HG03565 (cell line): ENCODE results near the gene LCE3C.
"Not testable (repeated sequence)": the region's sequence is repeated elsewhere in the genome, so short reads cannot be mapped to it uniquely, and the experiment has no call there.

Experiments used
- ATAC-seq: cut with Tn5 transposase; IDR thresholded peaks from one replicate; pipeline ENCODE4 v1.9.1; 2021; ENCODE audit warnings: mild to moderate bottlenecking, moderate library complexity; ENCODE audit not compliant: unreplicated experiment

The LCE3C gene, protein sequence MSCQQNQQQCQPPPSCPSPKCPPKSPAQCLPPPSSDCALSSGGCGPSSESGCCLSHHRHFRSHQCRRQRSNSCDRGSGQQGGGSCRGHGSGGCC

DNA sequence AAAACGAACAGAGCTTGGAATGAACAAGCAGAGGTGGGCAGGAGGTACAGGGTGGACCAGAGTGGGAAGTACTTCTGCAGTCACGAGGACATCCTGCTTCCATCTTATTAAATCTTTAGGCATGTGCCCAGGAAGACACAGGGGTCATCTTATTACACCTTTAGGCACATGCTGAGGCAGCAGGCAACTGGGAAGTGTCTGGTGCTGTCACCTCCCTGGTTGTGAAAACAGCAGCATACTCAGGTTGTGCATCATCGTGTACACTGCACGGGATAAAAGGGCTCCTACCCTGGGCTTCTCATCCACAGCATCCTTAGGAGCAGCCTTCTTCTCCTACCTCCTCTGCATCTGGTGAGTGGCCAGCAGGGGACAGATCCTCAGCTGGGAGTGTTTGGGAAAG is at the start of gene LCE3C:
TSS of gene LCE3C (plus strand) at position 301 of the 400 bp plus-strand sequence. CDS start 498 bp downstream, outside the sequence.
- no peak for ATAC-seq

DNA sequence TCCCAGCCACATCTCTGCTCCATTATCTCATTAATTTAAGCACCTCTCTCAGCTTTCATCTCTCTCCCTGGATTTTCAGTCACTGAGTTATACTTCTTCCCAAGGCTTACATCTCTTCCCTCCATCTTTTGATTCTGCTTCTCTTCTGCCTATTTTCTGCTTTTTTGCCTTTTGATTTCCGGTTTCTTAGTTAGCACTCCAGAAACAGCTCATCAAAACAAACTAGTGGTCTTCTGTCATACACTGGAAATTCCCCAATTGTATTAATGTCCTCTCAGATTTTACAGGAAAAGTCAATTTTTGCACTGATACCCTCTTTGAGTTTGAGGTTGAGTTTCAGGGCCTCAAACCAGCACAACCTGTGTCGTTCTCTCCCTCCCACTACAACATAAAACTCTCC is 34.9 kb upstream of the LCE3C start:
- ATAC-seq: no peak

DNA sequence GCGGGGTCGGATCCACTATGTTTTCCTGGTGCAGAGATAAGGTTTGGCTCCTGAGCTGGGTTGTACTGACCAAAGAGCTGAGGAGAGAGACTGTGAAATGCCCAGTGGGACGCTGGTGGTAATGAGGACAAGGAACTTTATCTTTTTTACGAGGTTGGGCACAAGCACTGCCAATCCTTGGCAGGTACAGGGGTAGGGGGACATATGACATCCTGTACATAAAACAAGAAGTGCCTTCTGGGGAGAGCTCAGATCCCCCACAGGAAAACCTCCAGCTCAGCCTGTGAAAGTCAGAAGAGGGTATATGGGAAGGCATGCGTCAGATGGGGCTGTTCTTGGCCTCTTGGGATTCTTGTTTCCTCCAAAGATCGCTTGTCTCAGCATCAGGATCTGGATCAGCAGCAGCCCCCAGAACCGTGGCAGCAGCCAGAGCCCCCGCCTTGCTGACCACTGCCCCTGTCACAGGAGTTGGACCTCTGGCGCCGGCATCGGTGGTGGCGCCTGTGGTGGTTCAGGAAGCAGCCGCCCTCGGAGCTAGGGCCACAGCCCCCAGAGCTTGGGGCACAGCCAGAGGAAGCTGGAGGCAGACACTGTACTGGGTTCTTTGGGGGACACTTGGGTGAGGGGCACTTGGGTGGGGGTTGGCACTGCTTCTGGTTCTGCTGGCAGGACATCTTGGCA is 34.4 kb upstream of the LCE3C start:
- no peak for ATAC-seq

DNA sequence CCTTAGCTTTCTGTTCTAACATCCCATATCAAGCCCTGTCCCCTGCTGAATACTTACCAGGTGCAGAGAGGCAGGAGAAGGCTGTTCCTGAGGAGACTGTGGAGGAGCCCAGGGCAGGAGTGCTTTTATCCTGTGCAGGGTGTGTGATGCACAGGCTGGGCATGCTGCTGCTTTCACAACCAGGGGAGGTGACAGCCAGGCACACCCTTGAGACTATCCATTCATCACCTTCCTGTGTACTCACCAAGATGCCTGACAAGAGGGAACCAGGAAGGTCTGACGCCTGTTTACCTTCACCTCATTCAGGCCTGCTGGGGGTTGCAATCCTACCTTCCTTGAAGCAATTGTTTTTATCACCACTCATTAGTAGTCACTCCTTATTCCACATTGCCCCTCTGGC is 33.4 kb upstream of the LCE3C start, which contains the start of gene LCE3E:
TSS of gene LCE3E (minus strand) at position 100 of the 400 bp plus-strand sequence. CDS start 572 bp downstream, outside the sequence.
- no peak for ATAC-seq

DNA sequence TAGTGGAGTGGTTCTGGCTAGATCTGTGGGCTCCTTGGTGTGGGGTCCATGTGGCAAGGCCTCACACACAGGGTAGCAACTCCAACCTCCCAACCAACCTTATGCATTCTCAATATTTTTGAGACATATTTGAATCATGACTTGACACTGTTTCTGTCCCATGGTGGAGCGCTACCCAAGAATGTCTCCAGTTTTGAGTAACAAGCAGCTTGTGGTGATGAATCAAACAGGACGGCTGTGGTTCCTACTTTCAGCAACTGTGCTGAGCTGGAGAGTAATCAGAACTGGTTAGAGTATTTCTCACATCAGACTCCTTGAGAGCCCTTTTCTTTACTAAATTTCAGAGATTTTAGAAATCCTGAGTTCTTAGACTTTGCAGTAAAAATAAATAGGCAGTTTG is 22.9 kb upstream of the LCE3C start:
- ATAC-seq: peak; percentile 70

DNA sequence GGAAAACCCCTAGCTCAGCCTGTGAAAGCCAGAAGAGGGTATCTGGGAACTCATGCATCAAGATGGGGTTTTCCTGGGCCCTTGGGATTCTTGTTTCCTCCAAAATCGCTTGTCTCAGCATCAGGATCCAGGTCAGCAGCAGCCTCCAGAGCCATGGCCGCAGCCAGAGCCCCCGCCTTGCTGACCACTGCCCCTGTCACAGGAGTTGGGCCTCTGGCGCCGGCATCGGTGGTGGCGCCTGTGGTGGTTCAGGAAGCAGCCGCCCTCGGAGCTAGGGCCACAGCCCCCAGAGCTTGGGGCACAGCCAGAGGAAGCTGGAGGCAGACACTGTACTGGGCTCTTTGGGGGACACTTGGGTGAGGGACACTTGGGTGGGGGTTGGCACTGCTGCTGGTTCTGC is 20.5 kb upstream of the LCE3C start:
- ATAC-seq: not testable (repeated sequence)

DNA sequence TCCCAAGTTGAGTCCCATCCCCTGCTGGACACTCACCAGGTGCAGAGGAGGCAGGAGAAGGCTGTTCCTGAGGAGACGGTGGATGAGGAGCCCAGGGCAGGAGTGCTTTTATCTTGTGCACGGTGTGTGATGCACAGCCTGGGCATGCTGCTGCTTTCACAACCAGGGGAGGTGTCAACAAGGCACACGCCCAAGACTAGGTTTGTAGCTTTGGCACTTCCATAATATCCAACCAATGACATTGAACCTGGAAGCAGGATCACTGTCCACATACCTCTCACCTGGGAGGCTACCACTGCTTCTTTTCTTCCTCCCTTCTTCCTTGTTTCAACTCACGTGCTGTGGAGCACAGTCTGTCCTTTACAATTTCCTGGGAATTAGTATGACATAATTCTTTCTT is 19.6 kb upstream of the LCE3C start, which contains the start of gene LCE3D:
TSS of gene LCE3D (minus strand) at position 84 of the 400 bp plus-strand sequence. CDS start 580 bp downstream, outside the sequence.
- ATAC-seq: no peak

DNA sequence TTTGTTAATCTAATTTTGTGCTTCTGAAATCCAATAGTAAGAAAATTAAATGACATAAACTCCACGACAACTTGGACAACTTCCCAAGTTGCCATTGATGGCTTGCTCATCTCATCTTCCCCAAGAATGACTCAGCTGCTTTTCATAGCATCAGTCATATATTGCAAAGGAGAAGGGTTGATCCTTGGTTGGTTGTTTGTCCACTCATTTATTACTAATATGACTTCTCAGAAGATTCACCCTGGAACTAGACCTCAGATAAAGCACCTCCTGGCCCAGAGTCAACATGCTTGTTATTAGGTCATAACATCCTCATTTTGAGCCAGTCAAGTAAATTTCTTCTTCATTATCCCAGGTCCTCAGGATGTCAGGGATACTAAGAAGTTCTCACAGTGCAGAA is 17.4 kb upstream of the LCE3C start:
- no peak for ATAC-seq

DNA sequence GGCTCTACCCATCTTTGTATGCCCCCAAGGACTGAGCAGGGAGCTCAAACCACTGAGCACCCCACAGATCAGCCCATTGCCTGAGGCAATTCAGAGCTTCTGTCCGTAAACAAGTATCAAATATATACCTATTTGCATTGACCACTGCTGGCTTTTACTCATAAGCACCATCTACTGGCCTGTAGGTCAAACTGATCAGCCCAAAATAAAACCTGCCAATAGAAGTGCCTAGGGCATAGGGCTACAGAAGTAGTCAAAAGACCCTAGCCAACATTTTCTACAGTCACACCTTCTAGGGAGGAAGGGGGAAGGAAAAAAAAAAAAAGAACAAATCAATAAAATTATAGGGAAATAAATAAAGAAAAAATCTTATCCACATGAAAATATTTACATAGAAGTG is 14.4 kb upstream of the LCE3C start:
- no peak for ATAC-seq

DNA sequence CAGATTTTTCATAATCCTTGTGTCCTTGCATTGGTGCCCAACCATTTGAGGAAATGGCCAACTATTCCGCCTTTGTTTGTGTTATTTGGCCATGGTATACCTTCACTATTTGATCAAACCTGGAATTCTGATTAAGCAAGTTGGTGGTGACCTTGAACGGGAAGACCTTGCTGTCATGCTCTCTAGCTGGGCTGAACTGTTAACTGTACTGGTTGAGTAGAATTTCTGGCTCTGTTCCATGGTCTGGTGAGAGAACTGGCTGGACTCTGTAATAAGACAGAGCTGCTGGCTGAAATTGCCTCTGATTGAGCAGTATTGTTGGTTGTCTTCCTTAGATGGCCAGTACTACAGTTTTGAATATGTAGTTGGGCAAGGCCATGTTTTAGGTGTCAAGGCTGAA is 3.0 kb upstream of the LCE3C start:
- ATAC-seq: no peak

DNA sequence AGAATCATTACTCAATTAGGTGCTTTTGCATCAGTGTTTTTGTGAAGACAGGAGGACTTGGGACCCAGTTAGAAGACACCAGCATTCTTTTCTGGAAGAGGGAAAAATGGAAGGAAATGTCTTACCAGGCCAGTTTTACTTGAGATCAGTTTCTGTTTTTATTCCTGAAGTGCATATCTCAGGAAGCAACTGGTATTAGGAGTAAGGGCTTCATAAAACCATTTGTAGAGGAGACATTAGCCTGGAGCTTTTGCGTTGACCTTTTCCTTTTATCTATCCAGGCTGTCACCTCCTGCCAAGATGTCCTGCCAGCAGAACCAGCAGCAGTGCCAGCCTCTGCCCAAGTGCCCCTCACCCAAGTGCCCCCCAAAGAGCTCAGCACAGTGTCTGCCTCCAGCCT is 13.5 kb downstream of the LCE3C start, which contains the start of gene LCE3B:
TSS of gene LCE3B (plus strand) at position 301 of the 400 bp plus-strand sequence. CDS start at position 301, 0 bp downstream.
- no peak for ATAC-seq

DNA sequence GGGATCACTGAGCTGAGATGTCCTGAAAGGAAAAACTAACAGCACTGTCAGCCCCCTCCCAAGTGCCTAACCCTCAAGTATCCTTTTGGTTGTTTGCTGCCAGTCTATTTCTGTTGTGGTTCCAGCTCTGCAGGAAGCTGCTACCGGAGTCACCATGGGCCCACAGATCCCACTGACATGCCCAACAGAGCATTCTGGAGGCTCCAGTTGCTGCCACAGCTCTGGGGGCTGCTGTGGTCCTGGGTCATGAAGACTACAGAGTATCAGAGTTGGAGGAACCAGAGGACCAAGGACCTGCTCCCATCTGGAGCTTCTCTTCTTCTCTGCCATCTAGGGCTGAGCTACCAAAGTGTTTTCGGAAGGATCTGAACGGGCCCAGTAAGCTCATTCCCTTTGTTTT is 22.0 kb downstream of the LCE3C start:
- ATAC-seq: no peak

DNA sequence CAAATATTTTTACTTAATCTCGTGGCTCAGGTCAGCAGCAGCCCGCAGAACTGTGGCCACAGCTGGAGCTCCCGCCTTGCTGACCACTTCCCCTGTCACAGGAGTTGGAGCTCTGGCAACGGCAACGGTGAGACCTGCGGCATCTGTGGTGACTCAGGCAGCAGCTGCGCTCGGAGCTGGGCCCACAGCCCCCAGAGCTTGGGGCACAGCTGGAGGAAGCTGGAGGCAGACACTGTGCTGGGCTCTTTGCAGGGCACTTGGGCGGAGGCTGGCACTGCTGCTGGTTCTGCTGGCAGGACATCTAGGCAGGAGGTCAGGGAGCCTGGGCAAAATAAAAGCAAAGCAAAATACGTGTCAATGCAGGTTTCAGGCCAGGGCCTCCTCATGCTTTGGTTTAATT is 22.8 kb downstream of the LCE3C start, which contains the start of gene LCE3A:
TSS of gene LCE3A (minus strand) at position 301 of the 400 bp plus-strand sequence. CDS start at position 301, 0 bp downstream.
- ATAC-seq: no peak

DNA sequence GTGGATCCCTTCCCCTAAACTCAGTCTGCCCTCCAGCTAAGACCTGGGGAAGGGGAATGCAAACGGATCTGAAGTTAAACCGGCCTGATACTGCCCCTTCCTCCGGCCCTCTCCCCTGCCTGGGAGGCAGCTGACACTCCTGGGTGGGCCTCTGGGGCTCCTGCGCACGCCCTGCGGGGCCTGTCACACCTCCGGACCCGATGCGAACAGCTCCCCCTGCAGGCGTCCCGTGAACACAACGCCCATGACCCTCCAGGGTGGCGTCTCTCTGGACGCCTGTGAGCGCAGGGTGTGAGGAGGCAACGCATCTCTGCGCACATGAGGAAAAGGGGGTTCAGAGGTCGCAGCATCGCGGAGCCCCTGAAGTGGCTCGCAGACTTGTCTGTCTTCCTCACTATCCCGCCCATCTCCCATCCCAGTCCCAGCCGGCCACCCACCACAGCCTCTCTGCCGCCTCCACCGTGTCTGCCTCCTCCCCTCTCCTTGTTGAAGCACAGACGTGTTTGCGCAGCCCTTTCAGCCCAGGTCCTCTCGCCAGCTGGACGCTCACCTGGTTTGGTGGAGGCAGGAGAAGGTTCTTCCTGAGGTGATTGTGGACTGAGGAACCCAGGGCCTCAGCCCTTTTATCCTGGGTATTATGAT is 23.3 kb downstream of the LCE3C start:
- no peak for ATAC-seq

DNA sequence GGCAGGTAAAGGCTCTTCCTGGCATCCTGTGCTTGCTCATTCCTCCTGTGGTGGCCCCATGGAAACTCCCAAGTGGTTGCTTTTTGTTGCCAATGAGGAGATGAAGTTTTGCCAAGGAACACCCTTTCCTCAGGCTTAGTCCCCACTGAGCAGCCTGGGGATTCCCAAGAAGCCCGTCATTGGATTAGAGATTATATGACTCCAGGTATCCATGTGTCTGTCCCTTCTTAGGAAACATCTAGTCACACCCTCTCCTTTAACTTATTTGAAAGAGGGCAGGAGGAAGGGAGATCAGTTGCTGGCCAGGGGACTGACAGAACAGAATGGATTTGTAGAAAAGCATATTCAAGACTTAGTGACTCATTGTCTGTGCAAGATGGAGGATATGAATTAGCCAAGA is 26.7 kb downstream of the LCE3C start:
- no peak for ATAC-seq

DNA sequence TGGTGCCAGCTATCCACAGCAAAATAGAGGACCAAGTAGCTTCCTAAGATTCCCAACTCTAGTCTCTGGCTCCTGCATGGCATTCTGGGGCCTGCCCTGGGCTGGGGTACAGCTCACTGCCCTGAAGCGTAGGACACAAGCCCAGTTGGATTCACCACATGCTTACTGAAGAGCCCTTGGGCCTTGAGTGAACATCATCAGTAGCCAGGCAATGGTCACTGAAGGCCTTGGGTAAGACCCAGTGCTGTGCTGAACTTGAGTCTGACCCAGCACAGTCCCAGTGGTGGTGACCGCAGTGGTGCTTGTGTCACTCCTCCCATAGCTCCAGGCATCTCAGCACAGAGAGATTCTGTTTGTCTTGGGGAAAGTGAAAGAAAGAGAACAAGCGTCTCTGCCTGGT is 30.6 kb downstream of the LCE3C start:
- no peak for ATAC-seq

DNA sequence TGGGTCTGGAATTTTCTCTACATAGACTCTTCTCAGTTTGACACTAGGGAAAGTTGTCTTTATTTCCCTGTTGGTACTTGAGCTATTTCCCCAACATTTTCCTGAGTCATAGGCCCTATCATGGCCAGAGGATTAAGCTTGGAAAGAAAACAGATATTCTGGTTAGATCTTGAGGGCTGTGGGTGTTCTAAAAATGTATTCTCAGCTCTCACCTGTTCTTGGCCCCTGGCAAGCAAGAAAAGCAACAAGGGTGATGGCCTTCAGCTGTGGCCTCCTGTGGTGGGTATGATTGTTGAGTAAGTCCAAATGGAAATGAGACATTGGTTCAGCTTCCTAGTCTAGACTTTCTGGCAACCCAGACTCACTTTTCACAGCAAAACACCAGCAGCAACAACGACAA is 40.3 kb downstream of the LCE3C start:
- ATAC-seq: no peak

DNA sequence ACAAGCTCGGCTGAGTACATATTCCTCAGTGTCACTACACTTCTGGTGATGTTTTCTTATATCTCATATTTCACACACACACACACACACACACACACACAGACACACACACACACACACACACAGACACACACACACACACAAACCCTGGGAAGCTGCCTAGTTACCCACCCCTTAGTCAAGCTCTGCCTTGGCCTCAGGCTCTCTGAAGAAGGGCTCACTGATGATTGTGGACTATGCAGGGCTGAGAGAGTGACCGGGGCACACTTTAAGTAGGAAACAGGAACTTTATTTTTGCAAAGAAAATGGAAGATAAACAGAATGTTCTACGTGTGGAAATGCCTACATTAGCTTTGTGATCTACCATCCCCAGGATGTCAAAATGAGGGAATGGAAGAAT is 43.9 kb downstream of the LCE3C start:
- no peak for ATAC-seq

DNA sequence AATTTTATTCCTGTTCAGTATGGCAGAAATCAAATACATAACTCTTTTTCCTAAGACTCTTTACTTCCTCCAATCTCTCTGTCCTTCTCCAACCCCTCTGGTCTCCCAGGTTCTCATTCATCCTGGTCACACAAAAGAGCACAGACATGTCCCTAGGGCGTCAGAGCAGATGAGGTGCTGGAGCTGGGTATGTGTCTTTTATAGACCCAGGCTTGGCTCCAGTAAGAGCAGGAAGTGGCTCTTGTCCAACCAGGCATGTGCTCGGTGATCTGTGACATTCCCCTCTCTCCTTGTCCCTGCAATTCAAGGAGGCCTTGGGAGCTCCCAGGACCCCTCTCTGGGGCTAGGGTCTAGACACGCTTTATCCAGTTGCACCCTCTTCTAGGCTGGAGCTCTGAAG is 45.1 kb downstream of the LCE3C start:
- ATAC-seq: no peak

DNA sequence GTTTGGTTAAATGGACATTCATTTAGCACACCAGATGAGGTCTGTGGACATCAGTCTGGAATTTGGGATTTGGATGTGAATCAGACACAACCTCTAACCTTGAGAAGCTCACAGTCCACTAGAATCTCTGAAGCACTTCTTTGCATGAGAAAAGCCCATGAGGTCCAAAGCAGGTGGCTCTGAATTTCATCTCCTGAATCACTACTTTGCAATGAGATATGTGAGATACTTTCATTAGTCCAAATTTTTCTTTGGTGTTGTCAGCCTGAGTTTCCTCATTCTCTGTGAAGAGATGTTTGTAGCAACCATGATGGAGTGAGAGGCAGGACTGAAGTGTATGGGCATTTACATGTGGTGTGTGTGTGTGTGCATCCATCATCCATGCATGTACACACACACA is 46.6 kb downstream of the LCE3C start:
- no peak for ATAC-seq
